T-helper 2 cell treated with Interferon-gamma antibody and Interleukin-4, amounts not matched to agents 5 μg/mL and 100 μg/mL, for 36 hours (primary cell): Measurements from ENCODE around the gene RET.
"Not testable (repeated sequence)": the region's sequence is repeated elsewhere in the genome, so short reads cannot be mapped to it uniquely, and the experiment has no call there.

Experiments used
- DNase-seq: peaks from one replicate; pipeline ENCODE4 v3.0.0; 2021; ENCODE audit warnings: low spot score
- H3K27ac Mint-ChIP-seq: one replicate; pipeline ENCODE4 v1.8.0; 2021; ENCODE audit warnings: mild to moderate bottlenecking, mixed read lengths
- H3K27me3 Mint-ChIP-seq: one replicate; pipeline ENCODE4 v1.8.0; 2021; ENCODE audit warnings: low read depth, mixed read lengths
- H3K36me3 Mint-ChIP-seq: one replicate; pipeline ENCODE4 v1.8.0; 2021; ENCODE audit warnings: low read depth, mixed read lengths
- H3K4me1 Mint-ChIP-seq: one replicate; pipeline ENCODE4 v1.8.0; 2021; ENCODE audit warnings: low read depth, mixed read lengths
- H3K4me3 Mint-ChIP-seq: one replicate; pipeline ENCODE4 v1.8.0; 2022; ENCODE audit warnings: mild to moderate bottlenecking, moderate library complexity, mixed read lengths
- H3K9me3 Mint-ChIP-seq: one replicate; pipeline ENCODE4 v1.8.0; 2021; ENCODE audit warnings: mixed read lengths

The RET gene

GRCh38 chr10:43135656-43136055, 58.8 kb downstream of the RET start:
- Mint-ChIP-seq H3K27ac (peak overlapping the region; percentile 37), H3K4me3 (peak overlapping the region; percentile 95), H3K27me3 (no peaks in the 10 kb centered on the region), H3K36me3 (peaks cover 23% of the 10 kb centered on the region), H3K4me1 (peaks cover 42% of the 10 kb centered on the region), H3K9me3 (no peaks in the 10 kb centered on the region)
- no peak for DNase-seq

GRCh38 chr10:43136432-43136831, 59.6 kb downstream of the RET start:
- Mint-ChIP-seq H3K36me3 (peaks cover 25% of the 10 kb centered on the region), H3K9me3 (no peaks in the 10 kb centered on the region), H3K4me1 (peaks cover 45% of the 10 kb centered on the region), H3K27ac (peak overlapping the region; percentile 34), H3K27me3 (no peaks in the 10 kb centered on the region), H3K4me3 (peak overlapping the region; percentile 95)
- peak; percentile 3 for DNase-seq

- H3K27me3 Mint-ChIP-seq = no peaks in the 10 kb centered on the region
- peaks cover 46% of the 10 kb centered on the region for H3K4me1 Mint-ChIP-seq
- DNase-seq = peak; percentile 3
- H3K36me3 Mint-ChIP-seq = peaks cover 27% of the 10 kb centered on the region
- H3K9me3 Mint-ChIP-seq = no peaks in the 10 kb centered on the region
- peak overlapping the region; percentile 95 for H3K4me3 Mint-ChIP-seq
- H3K27ac Mint-ChIP-seq = peak overlapping the region; percentile 96
These were observed 60.3 kb downstream of the RET start for GRCh38 chr10:43136995-43137716.

GRCh38 chr10:43137717-43138020, 60.8 kb downstream of the RET start:
- peak overlapping the region; percentile 96 for H3K27ac Mint-ChIP-seq
- H3K4me3 Mint-ChIP-seq = peak overlapping the region; percentile 95
- H3K9me3 Mint-ChIP-seq = no peaks in the 10 kb centered on the region
- peak; percentile 27 for DNase-seq
- H3K27me3 Mint-ChIP-seq = no peaks in the 10 kb centered on the region
- H3K36me3 Mint-ChIP-seq = peaks cover 31% of the 10 kb centered on the region
- peaks cover 48% of the 10 kb centered on the region for H3K4me1 Mint-ChIP-seq

- Mint-ChIP-seq H3K4me3 (peak within 1 kb of the TSS; percentile 95), H3K36me3 (peaks cover 31% of the 10 kb centered on the region), H3K9me3 (no peaks in the 10 kb centered on the region), H3K27ac (peak within 1 kb of the TSS; percentile 96), H3K4me1 (peaks cover 46% of the 10 kb centered on the region), H3K27me3 (no peaks in the 10 kb centered on the region)
- peak; percentile 92 for DNase-seq
These were observed 61.3 kb downstream of the RET start, which contains the start of gene CSGALNACT2 for GRCh38 chr10:43138021-43138756. Gene CSGALNACT2 (plus strand): TSS chr10:43138445. CDS start chr10:43155150, 16,705 bp downstream.

GRCh38 chr10:43138757-43139241, 61.9 kb downstream of the RET start:
- Mint-ChIP-seq H3K4me3 (peak overlapping the region; percentile 89), H3K27ac (peak overlapping the region; percentile 96), H3K4me1 (peaks cover 51% of the 10 kb centered on the region), H3K27me3 (no peaks in the 10 kb centered on the region), H3K9me3 (no peaks in the 10 kb centered on the region), H3K36me3 (peaks cover 35% of the 10 kb centered on the region)
- DNase-seq = peak; percentile 63

- peaks cover 36% of the 10 kb centered on the region for H3K36me3 Mint-ChIP-seq
- peak overlapping the region; percentile 5 for H3K4me3 Mint-ChIP-seq
- DNase-seq = no peak
- H3K27ac Mint-ChIP-seq = peak overlapping the region; percentile 4
- H3K9me3 Mint-ChIP-seq = no peaks in the 10 kb centered on the region
- peaks cover 50% of the 10 kb centered on the region for H3K4me1 Mint-ChIP-seq
- no peaks in the 10 kb centered on the region for H3K27me3 Mint-ChIP-seq
These were observed 64.6 kb downstream of the RET start for GRCh38 chr10:43141421-43141820.

- DNase-seq = no peak
- Mint-ChIP-seq H3K36me3 (peaks cover 51% of the 10 kb centered on the region), H3K27me3 (no peaks in the 10 kb centered on the region), H3K4me3 (peak overlapping the region; percentile 11), H3K9me3 (peaks cover 24% of the 10 kb centered on the region), H3K4me1 (peaks cover 53% of the 10 kb centered on the region), H3K27ac (no peak overlapping the region)
These were observed 68.4 kb downstream of the RET start for GRCh38 chr10:43145311-43145710.

GRCh38 chr10:43145936-43146335, 69.1 kb downstream of the RET start:
- not testable (repeated sequence) for DNase-seq, H3K27ac Mint-ChIP-seq, H3K4me3 Mint-ChIP-seq, H3K27me3 Mint-ChIP-seq
- Mint-ChIP-seq H3K4me1 (peaks cover 52% of the 10 kb centered on the region), H3K9me3 (peaks cover 24% of the 10 kb centered on the region), H3K36me3 (peaks cover 49% of the 10 kb centered on the region)

- H3K4me3 Mint-ChIP-seq = no peak overlapping the region
- H3K9me3 Mint-ChIP-seq = peaks cover 24% of the 10 kb centered on the region
- peaks cover 38% of the 10 kb centered on the region for H3K4me1 Mint-ChIP-seq
- H3K27ac Mint-ChIP-seq = no peak overlapping the region
- no peak for DNase-seq
- H3K27me3 Mint-ChIP-seq = no peaks in the 10 kb centered on the region
- peaks cover 39% of the 10 kb centered on the region for H3K36me3 Mint-ChIP-seq
These were observed 74.5 kb downstream of the RET start for GRCh38 chr10:43151371-43151770.

GRCh38 chr10:43153901-43154300, 77.0 kb downstream of the RET start:
- Mint-ChIP-seq H3K27me3 (no peaks in the 10 kb centered on the region), H3K9me3 (peaks cover 6% of the 10 kb centered on the region), H3K36me3 (peaks cover 33% of the 10 kb centered on the region), H3K4me1 (peaks cover 38% of the 10 kb centered on the region), H3K4me3 (no peak overlapping the region), H3K27ac (no peak overlapping the region)
- no peak for DNase-seq

- no peaks in the 10 kb centered on the region for H3K9me3 Mint-ChIP-seq
- H3K4me1 Mint-ChIP-seq = peaks cover 36% of the 10 kb centered on the region
- H3K27ac Mint-ChIP-seq = no peak overlapping the region
These were observed 78.4 kb downstream of the RET start for GRCh38 chr10:43155221-43155620.

GRCh38 chr10:43155741-43156140, 78.9 kb downstream of the RET start:
- H3K36me3 Mint-ChIP-seq = peaks cover 23% of the 10 kb centered on the region
- no peak overlapping the region for H3K4me3 Mint-ChIP-seq
- no peaks in the 10 kb centered on the region for H3K9me3 Mint-ChIP-seq
- peaks cover 35% of the 10 kb centered on the region for H3K4me1 Mint-ChIP-seq
- H3K27me3 Mint-ChIP-seq = no peaks in the 10 kb centered on the region
- DNase-seq = no peak
- H3K27ac Mint-ChIP-seq = no peak overlapping the region

More at GRCh38 chr10:43155221-43155620, 78.4 kb downstream of the RET start:
- DNase-seq = no peak
- no peaks in the 10 kb centered on the region for H3K27me3 Mint-ChIP-seq
- H3K36me3 Mint-ChIP-seq = peaks cover 26% of the 10 kb centered on the region
- H3K4me3 Mint-ChIP-seq = no peak overlapping the region

- H3K36me3 Mint-ChIP-seq = peaks cover 31% of the 10 kb centered on the region
- H3K27me3 Mint-ChIP-seq = no peaks in the 10 kb centered on the region
- H3K4me1 Mint-ChIP-seq = peaks cover 37% of the 10 kb centered on the region
- H3K27ac Mint-ChIP-seq = peak overlapping the region; percentile 32
- H3K9me3 Mint-ChIP-seq = no peaks in the 10 kb centered on the region
- H3K4me3 Mint-ChIP-seq = no peak overlapping the region
- DNase-seq = no peak
These were observed 79.9 kb downstream of the RET start for GRCh38 chr10:43156590-43157341.
